Caki2 (cell line): Measurements from ENCODE around the gene COG2. TPM values are rescaled to one million over a fixed set of nuclear protein-coding genes. Genes with fewer than 3 reads are reported as not detected.
A peak's percentile ranks its signal among the peaks of the same experiment; 100 is the strongest.
"Not testable (repeated sequence)": the region's sequence is repeated elsewhere in the genome, so short reads cannot be mapped to it uniquely, and the experiment has no call there.

Experiments used
- DNase-seq: peaks from one replicate; pipeline ENCODE4 v3.0.0-alpha.2; 2015; ENCODE audit warnings: low read depth
- in situ Hi-C: cut with HindIII; loops from 2 replicates; pipeline ENCODE4 v1.10.0; 2016; ENCODE audit warnings: low sequenced_read_pairs, low pct_unique_long_range_greater_than_20kb, mixed read lengths
- total RNA-seq: library from RNA; depleted of rRNA; stranded (reverse); fragments of >200 nt; shearing (Covaris generic); gene quantifications from 2 replicates; pipeline ENCODE4 v1.2.3, GENCODE V29; 2014; ENCODE audit warnings: low replicate concordance

Gene COG2
- total RNA-seq, 1 experiment from 2014 or later: 21.7 TPM

DNA sequence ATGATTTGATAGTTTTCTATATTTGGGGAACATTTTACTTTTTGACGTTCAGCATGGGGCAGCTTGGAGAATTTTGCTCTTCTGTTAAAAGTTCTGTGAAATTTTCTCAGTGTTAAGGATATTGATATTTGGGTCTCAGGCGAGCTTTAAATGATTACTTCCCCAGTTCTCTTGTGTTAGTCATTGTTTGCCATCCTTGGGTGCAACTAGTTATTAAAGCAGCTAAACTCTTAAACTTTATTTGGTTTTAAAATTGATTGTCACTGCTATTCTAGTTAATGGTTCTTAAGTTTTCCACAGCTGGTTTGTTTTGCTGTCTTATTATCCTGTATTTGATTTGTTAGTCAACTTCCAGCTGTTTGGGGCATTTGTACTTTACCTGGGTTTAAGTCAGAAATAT is 9.0 kb downstream of the COG2 start:
- no peak for DNase-seq
- in situ Hi-C loops: no loop called here

- in situ Hi-C loops, DNase-seq: not testable (repeated sequence)
Observed at GRCh38 chr1:230656719-230657118, 14.4 kb downstream of the COG2 start.

DNA sequence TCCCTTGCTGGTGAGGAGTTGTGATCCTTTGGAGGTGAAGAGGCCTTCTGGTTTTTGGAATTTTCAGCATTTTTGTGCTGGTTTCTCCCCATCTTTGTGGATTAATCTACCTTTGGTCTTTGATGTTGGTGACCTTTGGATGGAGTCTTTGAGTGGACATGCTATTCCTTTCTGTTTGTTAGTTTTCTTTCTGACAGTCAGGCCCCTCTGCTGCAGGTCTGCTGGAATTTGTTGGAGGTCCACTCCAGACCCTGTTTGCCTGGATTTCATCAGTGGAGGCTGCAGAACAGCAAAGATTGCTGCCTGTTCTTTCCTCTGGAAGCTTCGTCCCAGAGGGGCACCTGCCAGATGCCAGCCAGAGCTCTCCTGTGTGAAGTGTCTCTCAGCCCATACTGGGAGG is 15.8 kb downstream of the COG2 start:
- in situ Hi-C loops, DNase-seq: not testable (repeated sequence)

DNA sequence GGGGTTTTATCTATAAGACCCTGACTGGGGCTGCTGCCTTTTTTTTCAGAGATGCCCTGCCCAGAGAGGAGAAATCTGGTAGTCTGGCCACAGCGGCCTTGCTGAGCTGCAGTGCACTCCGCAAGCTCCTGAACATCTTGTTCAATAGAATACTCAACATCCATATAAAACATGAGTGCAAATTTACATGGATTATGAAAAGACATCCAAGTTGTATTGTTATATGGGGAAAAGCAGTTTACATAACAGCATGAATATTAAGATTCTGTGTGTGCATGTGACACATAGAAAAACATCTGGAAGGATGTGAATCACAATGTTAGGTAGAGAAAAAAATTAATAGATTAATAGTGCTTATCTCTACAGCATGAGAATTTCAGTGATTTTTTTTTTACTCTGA is 16.4 kb downstream of the COG2 start:
- in situ Hi-C loops: no loop called here
- DNase-seq: no peak

- in situ Hi-C loops: no loop called here
- no peak for DNase-seq
Observed at GRCh38 chr1:230661976-230662375, 19.7 kb downstream of the COG2 start.

DNA sequence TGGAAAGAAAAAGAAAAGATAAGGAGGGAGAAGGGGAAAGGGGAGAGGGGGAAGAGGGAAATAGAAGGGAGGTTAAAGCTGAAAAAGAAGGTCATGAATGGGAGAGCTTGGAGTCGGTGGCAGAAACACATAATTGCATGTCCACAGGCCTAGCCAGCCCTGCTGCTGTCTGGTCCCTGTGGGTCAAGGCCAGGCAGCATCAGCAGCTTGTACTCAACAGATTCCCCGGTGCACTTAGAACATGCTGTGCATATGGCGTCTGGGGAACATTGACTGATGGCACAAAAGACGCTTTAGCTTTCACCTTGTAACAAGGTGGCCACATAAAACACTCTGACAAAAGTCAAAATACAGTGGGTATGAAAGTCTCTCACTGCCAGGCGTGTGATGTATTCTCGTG is 25.9 kb downstream of the COG2 start:
- in situ Hi-C loops: no loop called here
- no peak for DNase-seq

- DNase-seq: no peak
- in situ Hi-C loops: no loop called here
Observed at GRCh38 chr1:230669543-230669942, 27.3 kb downstream of the COG2 start.

- DNase-seq: no peak
- in situ Hi-C loops: no loop called here
Observed at GRCh38 chr1:230674581-230674980, 32.3 kb downstream of the COG2 start.

GRCh38 chr1:230677200-230677599 is 34.9 kb downstream of the COG2 start:
- in situ Hi-C loops: no loop called here
- no peak for DNase-seq

DNA sequence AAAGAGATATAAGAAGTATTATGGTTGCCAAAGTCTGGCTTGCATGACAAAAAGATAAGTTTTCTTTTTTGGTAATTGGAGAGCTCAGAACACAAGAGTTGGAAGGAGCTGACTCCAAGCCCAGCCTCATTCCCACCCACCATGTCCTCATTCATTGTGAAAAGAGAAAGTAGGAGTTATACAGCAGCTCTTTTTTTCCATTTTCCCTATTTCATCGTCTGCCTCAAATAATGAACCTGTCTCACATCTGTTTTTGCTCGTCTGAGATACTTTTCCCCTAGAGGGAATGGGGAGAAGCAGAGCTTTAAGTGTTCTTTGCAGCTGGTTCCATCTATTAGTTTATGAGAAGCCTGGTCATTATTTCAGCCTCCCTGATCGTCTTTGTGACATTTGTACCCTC is 36.9 kb downstream of the COG2 start:
- in situ Hi-C loops: no loop called here
- no peak for DNase-seq

DNA sequence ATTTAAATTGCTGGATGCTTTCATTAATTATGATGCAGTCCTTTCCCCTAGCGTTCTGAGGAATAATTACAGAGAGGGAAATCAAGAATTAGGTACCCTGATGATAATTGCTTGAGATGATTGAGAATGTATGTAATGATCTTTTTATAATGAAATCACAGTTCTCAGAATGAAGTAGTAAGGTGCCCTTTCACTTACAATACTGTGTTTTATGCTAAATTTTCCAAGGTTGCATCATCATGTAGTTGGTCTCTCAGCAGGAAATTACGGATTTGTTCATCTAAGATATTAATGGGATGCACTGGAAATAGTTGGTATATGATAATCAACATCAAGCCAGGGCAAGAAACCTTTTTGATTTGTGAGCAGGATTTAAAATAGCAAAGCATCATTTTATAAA is 37.5 kb downstream of the COG2 start:
- DNase-seq: no peak
- in situ Hi-C loops: no loop called here

- in situ Hi-C loops: no loop called here
- no peak for DNase-seq
Observed at GRCh38 chr1:230680300-230681025, 38.2 kb downstream of the COG2 start.

- in situ Hi-C loops: no loop called here
- DNase-seq: peak; percentile 50
Observed at GRCh38 chr1:230681599-230681998, 39.3 kb downstream of the COG2 start.

DNA sequence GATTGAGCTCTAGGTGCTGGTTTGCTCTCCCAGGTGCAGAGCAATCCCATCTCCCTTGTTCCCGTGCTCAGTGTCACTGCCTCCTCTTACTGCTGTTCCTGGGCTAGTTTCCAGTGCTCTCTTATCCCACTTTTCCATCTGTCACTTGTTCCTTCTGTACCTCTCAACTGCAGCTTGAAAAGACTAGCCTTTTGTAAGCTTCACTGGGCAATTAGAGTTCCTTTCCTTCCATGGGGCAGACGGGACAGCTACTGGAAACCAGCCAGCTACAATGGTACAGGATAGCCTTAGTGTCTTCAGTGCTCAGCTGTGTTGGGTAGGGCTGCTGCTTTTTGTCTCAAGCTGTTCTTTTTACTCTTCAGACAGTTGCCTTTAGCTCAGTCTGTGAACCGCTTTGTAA is 40.0 kb downstream of the COG2 start:
- DNase-seq: no peak
- in situ Hi-C loops: no loop called here

DNA sequence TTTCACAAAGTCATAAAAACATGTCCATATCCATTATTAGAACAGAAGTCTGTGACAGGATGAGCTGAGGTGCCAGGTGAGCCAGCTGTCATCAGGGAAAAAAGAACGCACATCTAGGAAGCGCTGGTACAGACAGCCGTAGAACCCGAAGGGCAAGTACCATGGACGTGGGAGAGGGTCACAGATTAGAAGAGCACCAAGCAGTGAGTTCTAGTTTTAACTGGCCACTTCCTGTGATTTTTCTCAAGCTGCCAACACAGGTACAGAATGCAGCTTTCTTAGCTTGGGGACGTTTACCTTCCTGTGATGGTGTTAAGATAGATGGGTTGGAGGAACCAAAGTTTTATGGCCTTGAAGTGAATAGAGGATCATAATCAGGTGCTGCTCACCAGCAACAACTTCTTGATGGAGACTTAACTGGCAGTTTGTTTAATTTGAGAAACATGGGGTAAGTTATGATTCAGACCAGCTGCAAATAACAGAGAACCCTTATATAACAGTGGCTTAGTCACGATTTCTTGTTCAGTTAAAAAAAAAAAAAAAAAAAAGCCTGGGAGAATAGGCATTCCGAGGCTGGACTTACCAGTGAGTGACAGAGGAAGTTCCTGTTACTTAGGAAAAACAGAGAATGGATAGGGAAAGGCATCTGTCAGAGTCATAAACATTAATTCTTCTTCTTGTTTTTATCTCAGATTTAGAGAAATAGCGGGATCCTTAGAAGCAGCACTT is 40.8 kb downstream of the COG2 start:
- DNase-seq: no peak
- in situ Hi-C loops: no loop called here

DNA sequence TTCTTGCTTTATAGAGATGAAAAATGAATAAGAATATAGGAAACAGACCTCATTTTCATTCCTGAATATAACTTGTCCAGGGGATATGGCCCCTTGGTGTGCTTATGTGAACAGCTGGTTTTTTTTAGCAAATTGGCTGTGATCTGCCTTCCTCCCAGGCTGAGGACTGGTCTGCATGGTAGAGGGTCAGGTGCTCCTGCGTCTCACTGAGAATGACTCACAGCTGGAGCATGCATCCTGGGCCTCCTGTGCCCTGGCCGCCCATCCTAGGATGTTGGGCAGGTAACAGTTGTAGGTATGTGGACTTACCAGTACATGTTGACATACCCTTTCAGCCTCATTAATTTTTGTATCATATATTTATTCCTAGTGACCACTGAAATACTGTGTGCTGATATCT is 41.9 kb downstream of the COG2 start:
- in situ Hi-C loops: no loop called here
- no peak for DNase-seq

DNA sequence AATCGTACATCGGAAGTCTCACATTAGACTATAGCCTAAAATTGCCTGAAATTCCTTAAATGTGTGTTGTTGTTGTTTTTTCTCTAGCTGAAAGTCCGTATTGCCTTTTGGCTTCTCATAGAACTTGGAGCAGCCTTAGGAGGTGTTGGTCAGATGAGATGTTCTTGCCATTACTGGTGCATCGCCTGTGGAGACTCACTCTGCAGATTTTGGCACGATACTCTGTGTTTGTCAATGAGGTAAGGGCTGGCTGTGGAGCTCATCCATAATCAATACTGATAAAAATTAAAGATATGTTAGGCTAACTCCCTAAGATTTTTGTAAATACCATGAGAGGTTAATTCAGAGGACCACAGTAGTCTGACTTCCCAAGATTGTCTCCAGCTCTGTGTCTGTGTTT is 42.7 kb downstream of the COG2 start:
- DNase-seq: no peak
- in situ Hi-C loops: no loop called here

DNA sequence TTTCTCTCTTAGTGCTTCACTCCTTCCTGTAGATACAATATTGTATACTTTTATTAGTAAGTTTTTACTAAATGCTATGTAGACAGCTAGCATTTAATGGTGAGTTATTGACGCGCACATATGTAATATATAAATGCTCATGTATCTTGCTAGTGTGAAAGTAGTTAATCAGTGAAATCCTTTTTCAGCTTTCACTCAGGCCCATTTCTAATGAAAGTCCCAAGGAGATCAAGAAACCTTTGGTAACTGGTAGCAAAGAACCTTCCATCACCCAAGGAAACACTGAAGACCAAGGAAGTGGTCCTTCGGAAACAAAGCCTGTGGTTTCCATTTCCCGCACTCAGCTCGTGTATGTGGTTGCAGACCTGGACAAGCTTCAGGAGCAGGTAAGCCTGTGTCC is 44.5 kb downstream of the COG2 start:
- in situ Hi-C loops: no loop called here
- DNase-seq: no peak

- in situ Hi-C loops: no loop called here
Observed at GRCh38 chr1:230690101-230690500, 47.8 kb downstream of the COG2 start.

DNA sequence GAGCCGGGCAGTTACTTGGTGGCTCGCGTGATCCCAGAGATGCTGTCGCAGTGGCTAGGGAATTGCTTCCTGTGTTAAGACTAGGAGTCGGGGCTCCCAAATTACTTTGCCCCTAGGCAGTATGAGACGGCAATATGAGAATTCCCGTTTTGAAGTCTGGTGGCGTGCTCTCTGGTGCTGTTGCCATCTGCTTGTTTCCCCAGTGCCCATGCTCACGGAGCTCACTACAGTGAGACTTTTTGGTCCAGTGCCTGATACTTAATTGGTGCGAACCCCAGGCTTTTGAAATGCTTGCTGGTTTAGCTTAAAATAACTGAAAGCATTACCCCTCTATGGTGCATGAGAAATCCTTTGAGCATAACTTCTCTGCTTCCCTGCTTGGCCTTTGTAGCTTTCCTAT is 49.3 kb downstream of the COG2 start:
- no peak for DNase-seq
- in situ Hi-C loops: no loop called here

More at GRCh38 chr1:230690101-230690500, 47.8 kb downstream of the COG2 start:
- DNase-seq: no peak
